ENCODE measurements around the gene GP1BA. TPM values are rescaled to one million over a fixed set of nuclear protein-coding genes. Genes with fewer than 3 reads are reported as not detected.
A peak's percentile ranks its signal among the peaks of the same experiment; 100 is the strongest.

Gene GP1BA
- total RNA-seq, 1 experiment from 2014 or later, result not detected

DNA sequence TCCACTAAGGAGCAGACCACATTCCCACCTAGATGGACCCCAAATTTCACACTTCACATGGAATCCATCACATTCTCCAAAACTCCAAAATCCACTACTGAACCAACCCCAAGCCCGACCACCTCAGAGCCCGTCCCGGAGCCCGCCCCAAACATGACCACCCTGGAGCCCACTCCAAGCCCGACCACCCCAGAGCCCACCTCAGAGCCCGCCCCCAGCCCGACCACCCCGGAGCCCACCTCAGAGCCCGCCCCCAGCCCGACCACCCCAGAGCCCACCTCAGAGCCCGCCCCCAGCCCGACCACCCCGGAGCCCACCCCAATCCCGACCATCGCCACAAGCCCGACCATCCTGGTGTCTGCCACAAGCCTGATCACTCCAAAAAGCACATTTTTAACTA is 1.6 kb downstream of the GP1BA start:
- TF ChIP-seq, protein P1, sequence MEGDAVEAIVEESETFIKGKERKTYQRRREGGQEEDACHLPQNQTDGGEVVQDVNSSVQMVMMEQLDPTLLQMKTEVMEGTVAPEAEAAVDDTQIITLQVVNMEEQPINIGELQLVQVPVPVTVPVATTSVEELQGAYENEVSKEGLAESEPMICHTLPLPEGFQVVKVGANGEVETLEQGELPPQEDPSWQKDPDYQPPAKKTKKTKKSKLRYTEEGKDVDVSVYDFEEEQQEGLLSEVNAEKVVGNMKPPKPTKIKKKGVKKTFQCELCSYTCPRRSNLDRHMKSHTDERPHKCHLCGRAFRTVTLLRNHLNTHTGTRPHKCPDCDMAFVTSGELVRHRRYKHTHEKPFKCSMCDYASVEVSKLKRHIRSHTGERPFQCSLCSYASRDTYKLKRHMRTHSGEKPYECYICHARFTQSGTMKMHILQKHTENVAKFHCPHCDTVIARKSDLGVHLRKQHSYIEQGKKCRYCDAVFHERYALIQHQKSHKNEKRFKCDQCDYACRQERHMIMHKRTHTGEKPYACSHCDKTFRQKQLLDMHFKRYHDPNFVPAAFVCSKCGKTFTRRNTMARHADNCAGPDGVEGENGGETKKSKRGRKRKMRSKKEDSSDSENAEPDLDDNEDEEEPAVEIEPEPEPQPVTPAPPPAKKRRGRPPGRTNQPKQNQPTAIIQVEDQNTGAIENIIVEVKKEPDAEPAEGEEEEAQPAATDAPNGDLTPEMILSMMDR (IDR thresholded peaks at IDR 0.05; ENCODE audit: unreplicated experiment), result no peak
- H3K27me3 Mint-ChIP-seq (ENCODE audit: insufficient read depth, unreplicated experiment), result no peaks in the 10 kb centered on the region
- H3K27ac Mint-ChIP-seq (ENCODE audit: low read depth, unreplicated experiment), result no peak overlapping the region
- H3K9me3 Mint-ChIP-seq (ENCODE audit: unreplicated experiment), result no peaks in the 10 kb centered on the region
- ChIA-PET POLR2A (interaction anchor here (0.8 to 2.6 kb wide), 7 partner anchors 10 to 146 kb away, joined by 3 to 11 read pairs (median 5); no protein-coding TSS in a partner anchor), CTCF (interaction anchor here (0.6 to 1.6 kb wide), 3 partner anchors 8 to 88 kb away, joined by 3 to 8 read pairs (median 4); no protein-coding TSS in a partner anchor)
- no TSS peak for BruUV-seq (replicated peaks)
- DNase-seq (ENCODE audit: unreplicated experiment), result no peak
- H3K4me1 Mint-ChIP-seq (ENCODE audit: insufficient read depth, unreplicated experiment), result peaks cover 16% of the 10 kb centered on the region
- intact Hi-C loops (cut with micrococcal nuclease), result loop anchor here (1.0 kb wide), 1 partner anchor 24 kb away; no protein-coding TSS in a partner anchor
- H3K4me3 Mint-ChIP-seq (ENCODE audit: unreplicated experiment), result peak overlapping the region; percentile 19
- H3K36me3 Mint-ChIP-seq (ENCODE audit: insufficient read depth, unreplicated experiment), result peaks cover 41% of the 10 kb centered on the region

GRCh38 chr17:4934173-4934979 is 2.3 kb downstream of the GP1BA start:
- TF ChIP-seq, protein P1 (IDR thresholded peaks at IDR 0.05; ENCODE audit: unreplicated experiment), result peak; percentile 31
- no peaks in the 10 kb centered on the region for H3K9me3 Mint-ChIP-seq (ENCODE audit: unreplicated experiment)
- no peaks in the 10 kb centered on the region for H3K27me3 Mint-ChIP-seq (ENCODE audit: insufficient read depth, unreplicated experiment)
- peaks cover 38% of the 10 kb centered on the region for H3K36me3 Mint-ChIP-seq (ENCODE audit: insufficient read depth, unreplicated experiment)
- H3K27ac Mint-ChIP-seq (ENCODE audit: low read depth, unreplicated experiment), result no peak overlapping the region
- DNase-seq (ENCODE audit: unreplicated experiment), result peak; percentile 42
- ChIA-PET POLR2A (interaction anchor here (0.6 to 2.6 kb wide), 10 partner anchors 11 to 188 kb away, joined by 3 to 11 read pairs (median 4); no protein-coding TSS in a partner anchor), CTCF (interaction anchor here (0.6 to 1.6 kb wide), 8 partner anchors 9 to 488 kb away, joined by 3 to 8 read pairs (median 3); no protein-coding TSS in a partner anchor)
- peaks cover 16% of the 10 kb centered on the region for H3K4me1 Mint-ChIP-seq (ENCODE audit: insufficient read depth, unreplicated experiment)
- intact Hi-C loops (cut with micrococcal nuclease), result loop anchor here (1.0 kb wide), 1 partner anchor 25 kb away; no protein-coding TSS in a partner anchor
- H3K4me3 Mint-ChIP-seq (ENCODE audit: unreplicated experiment), result peak overlapping the region; percentile 19
- BruUV-seq (replicated peaks), result no TSS peak

GRCh38 chr17:4935650-4936049 is 3.6 kb downstream of the GP1BA start:
- CTCF ChIA-PET, result interaction anchor here (0.6 to 2.3 kb wide), 2 partner anchors 27 to 133 kb away, joined by 3 to 5 read pairs; no protein-coding TSS in a partner anchor
- intact Hi-C loops (cut with micrococcal nuclease), result no loop called here
- DNase-seq (ENCODE audit: unreplicated experiment), result no peak
- Mint-ChIP-seq H3K27ac (ENCODE audit: low read depth, unreplicated experiment) (no peak overlapping the region), H3K9me3 (ENCODE audit: unreplicated experiment) (no peaks in the 10 kb centered on the region), H3K27me3 (ENCODE audit: insufficient read depth, unreplicated experiment) (no peaks in the 10 kb centered on the region), H3K4me3 (ENCODE audit: unreplicated experiment) (no peak overlapping the region), H3K4me1 (ENCODE audit: insufficient read depth, unreplicated experiment) (peaks cover 16% of the 10 kb centered on the region), H3K36me3 (ENCODE audit: insufficient read depth, unreplicated experiment) (peaks cover 44% of the 10 kb centered on the region)
- no TSS peak for BruUV-seq (replicated peaks)
- TF ChIP-seq, protein P1 (IDR thresholded peaks at IDR 0.05; ENCODE audit: unreplicated experiment), result no peak
- POLR2A ChIA-PET, result interaction anchor here (0.5 to 2.6 kb wide), 5 partner anchors 16 to 148 kb away, joined by 3 to 10 read pairs (median 5); partner anchors contain the start of gene SPAG7

- no peak overlapping the region for H3K4me3 Mint-ChIP-seq (ENCODE audit: unreplicated experiment)
- ChIA-PET POLR2A (interaction anchor here (0.6 to 1.4 kb wide), 7 partner anchors 11 to 147 kb away, joined by 3 to 6 read pairs (median 3); partner anchors contain the start of genes PFN1 and SPAG7), CTCF (interaction anchor here (0.8 to 2.3 kb wide), 2 partner anchors 17 to 27 kb away, joined by 4 to 5 read pairs; no protein-coding TSS in a partner anchor)
- BruUV-seq (replicated peaks), result no TSS peak
- H3K9me3 Mint-ChIP-seq (ENCODE audit: unreplicated experiment), result no peaks in the 10 kb centered on the region
- TF ChIP-seq, protein P1 (IDR thresholded peaks at IDR 0.05; ENCODE audit: unreplicated experiment), result no peak
- DNase-seq (ENCODE audit: unreplicated experiment), result no peak
- H3K27ac Mint-ChIP-seq (ENCODE audit: low read depth, unreplicated experiment), result no peak overlapping the region
- peaks cover 41% of the 10 kb centered on the region for H3K36me3 Mint-ChIP-seq (ENCODE audit: insufficient read depth, unreplicated experiment)
- H3K4me1 Mint-ChIP-seq (ENCODE audit: insufficient read depth, unreplicated experiment), result peaks cover 22% of the 10 kb centered on the region
- H3K27me3 Mint-ChIP-seq (ENCODE audit: insufficient read depth, unreplicated experiment), result no peaks in the 10 kb centered on the region
- intact Hi-C loops (cut with micrococcal nuclease), result no loop called here
Measured at GRCh38 chr17:4936436-4936835, 4.4 kb downstream of the GP1BA start.

All from MCF 10A (cell line).